Mononuclear cell (primary cell): Measurements from ENCODE around the gene ERC2. TPM values are rescaled to one million over a fixed set of nuclear protein-coding genes. Genes with fewer than 3 reads are reported as not detected.

Source experiments
- H3K27me3 ChIP-seq: 2 replicates; pipeline ENCODE4 v1.6.0; 2011; ENCODE audit warnings: low read length, control low read depth; ENCODE audit not compliant: insufficient read depth
- H3K4me1 ChIP-seq: 2 replicates; pipeline ENCODE4 v1.5.1; 2011; ENCODE audit warnings: mild to moderate bottlenecking, low read length, control low read depth; ENCODE audit not compliant: insufficient read depth
- H3K4me3 ChIP-seq: 2 replicates; pipeline ENCODE4 v1.5.1; 2011; ENCODE audit warnings: mild to moderate bottlenecking, low read length, moderate library complexity
- H3K9me3 ChIP-seq: 2 replicates; pipeline ENCODE4 v1.5.1; 2011; ENCODE audit warnings: low read depth, mild to moderate bottlenecking, control low read depth, low read length
- total RNA-seq: library from RNA; depleted of rRNA; stranded (reverse); fragments of >200 nt; gene quantifications from one replicate; pipeline ENCODE4 v1.2.3, GENCODE V29; 2012

The ERC2 gene
- total RNA-seq, 1 donor = 0.10 TPM

- no peaks in the 10 kb centered on the region for H3K4me1 ChIP-seq
- no peak overlapping the region for H3K4me3 ChIP-seq
- no peaks in the 10 kb centered on the region for H3K9me3 ChIP-seq
- H3K27me3 ChIP-seq = peaks cover 3% of the 10 kb centered on the region
Measured at GRCh38 chr3:56144805-56145204, 323.5 kb downstream of the ERC2 start.

- no peak overlapping the region for H3K4me3 ChIP-seq
- H3K9me3 ChIP-seq = no peaks in the 10 kb centered on the region
- H3K27me3 ChIP-seq = no peaks in the 10 kb centered on the region
- no peaks in the 10 kb centered on the region for H3K4me1 ChIP-seq
Measured at GRCh38 chr3:56137415-56137814, 330.9 kb downstream of the ERC2 start.

GRCh38 chr3:56136514-56136913, 331.8 kb downstream of the ERC2 start:
- Histone ChIP-seq H3K4me1 (no peaks in the 10 kb centered on the region), H3K4me3 (no peak overlapping the region), H3K9me3 (no peaks in the 10 kb centered on the region), H3K27me3 (no peaks in the 10 kb centered on the region)

GRCh38 chr3:56135941-56136340, 332.3 kb downstream of the ERC2 start:
- H3K4me1 ChIP-seq = no peaks in the 10 kb centered on the region
- H3K4me3 ChIP-seq = no peak overlapping the region
- H3K27me3 ChIP-seq = no peaks in the 10 kb centered on the region
- no peaks in the 10 kb centered on the region for H3K9me3 ChIP-seq

GRCh38 chr3:56133423-56133822, 334.8 kb downstream of the ERC2 start:
- H3K27me3 ChIP-seq = no peaks in the 10 kb centered on the region
- H3K4me1 ChIP-seq = no peaks in the 10 kb centered on the region
- no peaks in the 10 kb centered on the region for H3K9me3 ChIP-seq
- no peak overlapping the region for H3K4me3 ChIP-seq

- Histone ChIP-seq H3K27me3 (no peaks in the 10 kb centered on the region), H3K4me3 (no peak overlapping the region), H3K4me1 (no peaks in the 10 kb centered on the region), H3K9me3 (no peaks in the 10 kb centered on the region)
Measured at GRCh38 chr3:56132762-56133161, 335.5 kb downstream of the ERC2 start.

GRCh38 chr3:56131974-56132590, 336.2 kb downstream of the ERC2 start:
- H3K4me1 ChIP-seq = no peaks in the 10 kb centered on the region
- H3K9me3 ChIP-seq = no peaks in the 10 kb centered on the region
- no peaks in the 10 kb centered on the region for H3K27me3 ChIP-seq
- no peak overlapping the region for H3K4me3 ChIP-seq

GRCh38 chr3:56130036-56130435, 338.2 kb downstream of the ERC2 start:
- H3K9me3 ChIP-seq = no peaks in the 10 kb centered on the region
- H3K4me1 ChIP-seq = no peaks in the 10 kb centered on the region
- no peaks in the 10 kb centered on the region for H3K27me3 ChIP-seq
- H3K4me3 ChIP-seq = no peak overlapping the region

- no peaks in the 10 kb centered on the region for H3K4me1 ChIP-seq
Measured at GRCh38 chr3:56126632-56127031, 341.6 kb downstream of the ERC2 start.

GRCh38 chr3:56125358-56126005, 342.8 kb downstream of the ERC2 start:
- Histone ChIP-seq H3K9me3 (no peaks in the 10 kb centered on the region), H3K27me3 (no peaks in the 10 kb centered on the region), H3K4me3 (no peak overlapping the region), H3K4me1 (no peaks in the 10 kb centered on the region)

More at GRCh38 chr3:56126632-56127031, 341.6 kb downstream of the ERC2 start:
- Histone ChIP-seq H3K27me3 (no peaks in the 10 kb centered on the region), H3K4me3 (no peak overlapping the region), H3K9me3 (no peaks in the 10 kb centered on the region)

- Histone ChIP-seq H3K4me3 (no peak overlapping the region), H3K9me3 (no peaks in the 10 kb centered on the region), H3K4me1 (no peaks in the 10 kb centered on the region), H3K27me3 (no peaks in the 10 kb centered on the region)
Measured at GRCh38 chr3:56124546-56124945, 343.7 kb downstream of the ERC2 start.

GRCh38 chr3:56123487-56123886, 344.8 kb downstream of the ERC2 start:
- Histone ChIP-seq H3K4me1 (no peaks in the 10 kb centered on the region), H3K27me3 (no peaks in the 10 kb centered on the region), H3K9me3 (no peaks in the 10 kb centered on the region), H3K4me3 (no peak overlapping the region)

GRCh38 chr3:56122911-56123310, 345.4 kb downstream of the ERC2 start:
- H3K4me3 ChIP-seq = no peak overlapping the region
- H3K27me3 ChIP-seq = no peaks in the 10 kb centered on the region
- no peaks in the 10 kb centered on the region for H3K4me1 ChIP-seq
- no peaks in the 10 kb centered on the region for H3K9me3 ChIP-seq

GRCh38 chr3:56121716-56122115, 346.6 kb downstream of the ERC2 start:
- Histone ChIP-seq H3K4me1 (no peaks in the 10 kb centered on the region), H3K4me3 (no peak overlapping the region), H3K9me3 (no peaks in the 10 kb centered on the region), H3K27me3 (no peaks in the 10 kb centered on the region)

- Histone ChIP-seq H3K4me3 (no peak overlapping the region), H3K4me1 (no peaks in the 10 kb centered on the region), H3K9me3 (no peaks in the 10 kb centered on the region), H3K27me3 (no peaks in the 10 kb centered on the region)
Measured at GRCh38 chr3:56119575-56120349, 348.5 kb downstream of the ERC2 start.
